ENCODE measurements around the gene STX10.
A peak's percentile ranks its signal among the peaks of the same experiment; 100 is the strongest.

STX10 gene

GRCh38 chr19:13099073-13099999 lies 50.8 kb downstream of the STX10 start:
- peak; percentile 84 for DNase-seq

- DNase-seq, result peak; percentile 50 to 51
Observed at GRCh38 chr19:13098277-13099072, 51.7 kb downstream of the STX10 start.

GRCh38 chr19:13097463-13098258 lies 52.5 kb downstream of the STX10 start:
- DNase-seq, result peak in 1 of 2 donors; percentile 27

- DNase-seq, result peak in 1 of 2 donors; percentile 36
Observed at GRCh38 chr19:13097033-13097462, 53.1 kb downstream of the STX10 start.

- no peak for DNase-seq
Observed at GRCh38 chr19:13095934-13096927, 53.9 kb downstream of the STX10 start.

- DNase-seq, result peak in 1 of 2 donors; percentile 40
Observed at GRCh38 chr19:13095393-13095784, 54.8 kb downstream of the STX10 start.

GRCh38 chr19:13094771-13095392 lies 55.3 kb downstream of the STX10 start:
- peak in 1 of 2 donors; percentile 39 for DNase-seq

- DNase-seq, result no peak
Observed at GRCh38 chr19:13094106-13094504, 56.1 kb downstream of the STX10 start.
